SU-DHL-6 (cell line): Measurements from ENCODE around the gene GPRC5D.

Experiments used
- H2AFZ ChIP-seq: fragments of 200-600 bp; sonication (generic); 2 replicates; pipeline ENCODE4 v1.6.1; 2014; ENCODE audit warnings: low read depth, mild to moderate bottlenecking, moderate library complexity, mixed read lengths, antibody characterized with exemption, low read length; ENCODE audit not compliant: severe bottlenecking
- H3F3A ChIP-seq: fragments of 200-600 bp; shearing (Covaris generic); 2 replicates; pipeline ENCODE4 v1.6.0; 2016; ENCODE audit warnings: antibody characterized with exemption, mild to moderate bottlenecking; ENCODE audit not compliant: insufficient read depth
- H3K27ac ChIP-seq: fragments of 200-600 bp; sonication (generic); 2 replicates; pipeline ENCODE4 v1.5.1; 2016; ENCODE audit warnings: low read depth, mild to moderate bottlenecking, low read length, moderate library complexity, mixed read lengths
- H3K27me3 ChIP-seq: fragments of 200-600 bp; sonication (generic), shearing (Covaris generic); 2 replicates; pipeline ENCODE4 v1.6.0; 2014; ENCODE audit warnings: mild to moderate bottlenecking, low read length
- H3K36me3 ChIP-seq: fragments of 200-600 bp; sonication (generic); 2 replicates; pipeline ENCODE4 v1.6.1; 2014; ENCODE audit warnings: mild to moderate bottlenecking, low read length, mixed read lengths
- H3K4me2 ChIP-seq: fragments of 300-600, 200-600 bp; shearing (Covaris generic), sonication (generic); 2 replicates; pipeline ENCODE4 v1.6.0; 2014; ENCODE audit warnings: low read length, low read depth, mild to moderate bottlenecking; ENCODE audit not compliant: poor library complexity, severe bottlenecking
- H3K4me3 ChIP-seq: fragments of 200-600 bp; sonication (generic); 2 replicates; pipeline ENCODE4 v1.5.1; 2014; ENCODE audit warnings: antibody characterized with exemption, low read length, mild to moderate bottlenecking, mixed read lengths; ENCODE audit not compliant: insufficient read depth, poor library complexity, severe bottlenecking
- H3K79me2 ChIP-seq: fragments of 200-600 bp; sonication (generic); 2 replicates; pipeline ENCODE4 v1.6.1; 2014; ENCODE audit warnings: mild to moderate bottlenecking, low read length, moderate library complexity; ENCODE audit not compliant: insufficient read depth
- H3K9ac ChIP-seq: fragments of 200-600 bp; sonication (generic); 2 replicates; pipeline ENCODE4 v1.7.0; 2014; ENCODE audit warnings: mild to moderate bottlenecking, low read length
- H3K9me2 ChIP-seq: fragments of 200-600 bp; sonication (generic); replicated peaks from 2 replicates; pipeline ENCODE4 v1.6.1; 2014; ENCODE audit warnings: low read length; ENCODE audit not compliant: insufficient read depth
- H3K9me3 ChIP-seq: fragments of 200-600 bp; sonication (generic); 2 replicates; pipeline ENCODE4 v1.6.1; 2014; ENCODE audit warnings: low read length, mixed read lengths; ENCODE audit not compliant: insufficient read depth
- H4K20me1 ChIP-seq: fragments of 200-600 bp; sonication (generic); 2 replicates; pipeline ENCODE4 v1.6.1; 2014; ENCODE audit warnings: low read depth, mild to moderate bottlenecking, antibody characterized with exemption, low read length, moderate library complexity, mixed read lengths
- EZH2phosphoT487 ChIP-seq: fragments of 200-600 bp; sonication (generic), shearing (Covaris generic); conservative IDR thresholded peaks from 2 replicates; pipeline ENCODE4 v1.6.1; 2018; ENCODE audit warnings: mild to moderate bottlenecking, antibody characterized with exemption, low read length, moderate library complexity, mixed read lengths
- TF ChIP-seq, protein P1 (sequence below): fragments of 200-600 bp; sonication (generic); IDR thresholded peaks from one replicate; pipeline ENCODE4 v1.5.1; 2017; ENCODE audit warnings: antibody characterized with exemption, mild to moderate bottlenecking, low read length, moderate library complexity; ENCODE audit not compliant: insufficient read depth, poor library complexity, severe bottlenecking

The GPRC5D gene

DNA sequence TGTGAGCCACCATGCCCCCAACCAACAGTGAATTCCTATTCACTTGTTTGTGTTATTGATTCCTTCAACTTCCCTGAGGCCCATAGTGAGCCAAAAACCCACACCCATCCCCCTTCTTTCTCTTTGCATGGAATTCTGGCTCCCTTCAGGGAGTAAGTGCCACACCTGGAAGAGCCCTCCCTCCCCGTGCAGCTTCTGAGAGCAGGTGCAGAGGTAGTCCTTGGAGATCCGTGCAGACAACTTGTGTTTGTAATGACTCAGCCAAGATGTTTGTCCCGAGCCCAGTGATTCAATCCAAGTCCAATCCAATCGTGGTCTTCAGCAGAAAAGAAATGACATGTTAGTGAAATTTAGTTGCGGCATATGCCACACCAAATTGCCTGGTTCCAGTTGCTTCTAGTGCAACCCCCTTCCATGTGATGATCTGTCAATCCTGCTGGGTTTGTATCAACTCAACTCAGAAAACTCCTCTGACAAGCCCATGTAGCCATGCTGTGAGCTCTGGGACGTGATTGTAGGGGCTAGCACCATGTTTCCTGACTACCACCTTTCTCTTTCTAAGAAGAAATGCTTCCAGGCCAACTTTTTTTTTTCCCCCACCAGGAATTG lies 33.1 kb downstream of the GPRC5D start:
- Histone ChIP-seq H3F3A (no peaks in the 10 kb centered on the region), H3K27ac (no peak overlapping the region), H3K9me3 (no peaks in the 10 kb centered on the region), H3K4me3 (no peak overlapping the region), H2AFZ (no peak overlapping the region), H3K9ac (no peak overlapping the region), H3K79me2 (no peaks in the 10 kb centered on the region), H4K20me1 (no peaks in the 10 kb centered on the region), H3K27me3 (no peaks in the 10 kb centered on the region), H3K9me2 (no peaks in the 10 kb centered on the region), H3K4me2 (no peak overlapping the region), H3K36me3 (no peaks in the 10 kb centered on the region)
- no peak for TF ChIP-seq EZH2phosphoT487
- TF ChIP-seq, protein P1, sequence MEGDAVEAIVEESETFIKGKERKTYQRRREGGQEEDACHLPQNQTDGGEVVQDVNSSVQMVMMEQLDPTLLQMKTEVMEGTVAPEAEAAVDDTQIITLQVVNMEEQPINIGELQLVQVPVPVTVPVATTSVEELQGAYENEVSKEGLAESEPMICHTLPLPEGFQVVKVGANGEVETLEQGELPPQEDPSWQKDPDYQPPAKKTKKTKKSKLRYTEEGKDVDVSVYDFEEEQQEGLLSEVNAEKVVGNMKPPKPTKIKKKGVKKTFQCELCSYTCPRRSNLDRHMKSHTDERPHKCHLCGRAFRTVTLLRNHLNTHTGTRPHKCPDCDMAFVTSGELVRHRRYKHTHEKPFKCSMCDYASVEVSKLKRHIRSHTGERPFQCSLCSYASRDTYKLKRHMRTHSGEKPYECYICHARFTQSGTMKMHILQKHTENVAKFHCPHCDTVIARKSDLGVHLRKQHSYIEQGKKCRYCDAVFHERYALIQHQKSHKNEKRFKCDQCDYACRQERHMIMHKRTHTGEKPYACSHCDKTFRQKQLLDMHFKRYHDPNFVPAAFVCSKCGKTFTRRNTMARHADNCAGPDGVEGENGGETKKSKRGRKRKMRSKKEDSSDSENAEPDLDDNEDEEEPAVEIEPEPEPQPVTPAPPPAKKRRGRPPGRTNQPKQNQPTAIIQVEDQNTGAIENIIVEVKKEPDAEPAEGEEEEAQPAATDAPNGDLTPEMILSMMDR, result no peak

DNA sequence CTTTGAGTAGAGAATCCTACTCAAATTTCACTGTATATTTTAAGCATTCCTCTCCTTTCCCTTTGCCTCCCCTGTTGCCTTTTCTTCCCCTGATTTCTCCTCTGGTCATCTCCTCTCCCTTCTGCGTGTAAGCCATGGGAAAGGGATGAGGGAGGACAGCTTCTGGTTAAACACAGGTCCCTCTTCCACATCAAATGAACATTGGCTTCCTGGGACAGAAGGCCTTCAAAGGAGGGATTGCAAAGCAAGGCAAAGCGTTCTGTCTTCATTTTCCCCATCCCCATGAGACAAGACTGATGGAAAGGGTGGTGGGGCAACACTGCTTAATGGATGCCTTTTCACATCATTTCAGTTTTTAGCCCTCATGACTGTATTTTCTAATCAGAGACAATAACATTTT lies 34.5 kb downstream of the GPRC5D start:
- H3F3A ChIP-seq, result no peaks in the 10 kb centered on the region
- no peaks in the 10 kb centered on the region for H3K79me2 ChIP-seq
- H3K27ac ChIP-seq, result no peak overlapping the region
- no peaks in the 10 kb centered on the region for H3K36me3 ChIP-seq
- TF ChIP-seq, protein P1, result no peak
- TF ChIP-seq EZH2phosphoT487, result no peak
- H3K27me3 ChIP-seq, result no peaks in the 10 kb centered on the region
- no peak overlapping the region for H2AFZ ChIP-seq
- no peak overlapping the region for H3K9ac ChIP-seq
- no peak overlapping the region for H3K4me2 ChIP-seq
- H3K9me3 ChIP-seq, result no peaks in the 10 kb centered on the region
- no peaks in the 10 kb centered on the region for H4K20me1 ChIP-seq
- no peaks in the 10 kb centered on the region for H3K9me2 ChIP-seq
- H3K4me3 ChIP-seq, result no peak overlapping the region

DNA sequence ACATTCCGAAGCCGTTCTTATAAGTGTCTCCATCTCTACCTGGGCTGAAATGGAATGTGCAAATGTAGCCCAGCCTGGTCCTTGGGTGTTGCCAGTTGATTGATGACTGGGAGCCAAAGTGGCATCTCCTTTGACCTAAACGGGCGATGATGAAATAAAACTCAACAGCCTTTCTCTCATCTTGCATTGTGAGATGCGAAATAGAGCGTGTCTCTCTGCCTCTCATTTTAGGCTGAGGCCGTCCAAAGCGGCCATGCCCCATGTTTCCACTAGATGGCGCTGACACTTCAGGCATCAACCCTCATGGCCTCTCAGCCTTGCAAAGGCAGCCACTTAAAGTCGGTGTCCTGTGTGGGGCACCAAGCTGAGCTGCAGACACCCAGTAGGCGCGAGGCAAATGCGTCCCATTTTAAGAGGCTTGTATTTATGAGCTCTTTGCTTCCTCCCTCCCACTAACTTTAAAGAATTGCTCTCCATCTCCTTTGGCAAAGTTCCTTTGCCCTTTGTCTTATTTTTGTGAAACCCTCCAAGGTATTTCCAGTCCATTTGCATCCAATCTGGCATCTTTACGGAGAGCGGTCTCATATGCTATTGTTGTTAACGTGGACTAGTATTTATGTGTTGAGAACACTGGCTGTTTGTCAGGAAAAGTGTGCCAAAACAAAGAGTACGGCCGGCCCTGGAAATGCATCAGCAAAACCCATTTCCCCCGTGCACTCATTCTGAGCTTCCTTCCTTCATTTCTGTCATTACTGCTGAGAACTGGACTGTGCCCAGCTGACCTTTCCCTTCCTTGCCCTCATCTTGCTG lies 35.6 kb downstream of the GPRC5D start:
- H2AFZ ChIP-seq, result no peak overlapping the region
- no peak overlapping the region for H3K4me3 ChIP-seq
- H3K79me2 ChIP-seq, result no peaks in the 10 kb centered on the region
- H4K20me1 ChIP-seq, result no peaks in the 10 kb centered on the region
- H3K36me3 ChIP-seq, result no peaks in the 10 kb centered on the region
- TF ChIP-seq EZH2phosphoT487, result no peak
- TF ChIP-seq, protein P1, result peak; percentile 42
- H3K9me2 ChIP-seq, result no peaks in the 10 kb centered on the region
- H3K9ac ChIP-seq, result no peak overlapping the region
- H3K9me3 ChIP-seq, result no peaks in the 10 kb centered on the region
- no peak overlapping the region for H3K27ac ChIP-seq
- no peak overlapping the region for H3K4me2 ChIP-seq
- no peaks in the 10 kb centered on the region for H3F3A ChIP-seq
- H3K27me3 ChIP-seq, result no peaks in the 10 kb centered on the region
